ENCODE results near the gene LRCOL1.

LRCOL1 gene

DNA sequence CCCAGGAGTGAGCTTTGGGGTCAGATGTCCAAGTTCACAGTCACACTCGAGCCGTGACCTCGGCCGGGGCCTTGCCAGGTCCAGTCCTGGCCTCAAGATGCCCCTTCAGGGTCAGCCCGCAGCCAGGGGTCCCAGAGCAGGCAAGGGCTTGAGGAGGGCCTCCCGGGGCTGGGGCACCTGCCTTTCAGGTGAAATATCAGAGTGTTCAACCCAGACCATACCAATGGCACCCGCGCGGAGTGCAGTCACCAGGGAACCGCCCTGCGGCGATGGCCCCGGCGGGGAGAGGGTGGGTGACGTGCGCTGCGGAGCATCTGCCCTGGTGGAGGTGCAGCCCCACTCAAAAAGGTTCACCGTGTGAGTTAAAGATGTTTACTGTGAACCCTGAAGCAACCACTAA, 16.9 kb downstream of the LRCOL1 start:
- TF ChIP-seq, protein P1, sequence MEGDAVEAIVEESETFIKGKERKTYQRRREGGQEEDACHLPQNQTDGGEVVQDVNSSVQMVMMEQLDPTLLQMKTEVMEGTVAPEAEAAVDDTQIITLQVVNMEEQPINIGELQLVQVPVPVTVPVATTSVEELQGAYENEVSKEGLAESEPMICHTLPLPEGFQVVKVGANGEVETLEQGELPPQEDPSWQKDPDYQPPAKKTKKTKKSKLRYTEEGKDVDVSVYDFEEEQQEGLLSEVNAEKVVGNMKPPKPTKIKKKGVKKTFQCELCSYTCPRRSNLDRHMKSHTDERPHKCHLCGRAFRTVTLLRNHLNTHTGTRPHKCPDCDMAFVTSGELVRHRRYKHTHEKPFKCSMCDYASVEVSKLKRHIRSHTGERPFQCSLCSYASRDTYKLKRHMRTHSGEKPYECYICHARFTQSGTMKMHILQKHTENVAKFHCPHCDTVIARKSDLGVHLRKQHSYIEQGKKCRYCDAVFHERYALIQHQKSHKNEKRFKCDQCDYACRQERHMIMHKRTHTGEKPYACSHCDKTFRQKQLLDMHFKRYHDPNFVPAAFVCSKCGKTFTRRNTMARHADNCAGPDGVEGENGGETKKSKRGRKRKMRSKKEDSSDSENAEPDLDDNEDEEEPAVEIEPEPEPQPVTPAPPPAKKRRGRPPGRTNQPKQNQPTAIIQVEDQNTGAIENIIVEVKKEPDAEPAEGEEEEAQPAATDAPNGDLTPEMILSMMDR (IDR thresholded peaks at IDR 0.05; ENCODE audit: low read depth, low read length), result no peak
- DNase-seq (ENCODE audit: low read depth in 2 of 2), result no peak
- no peak overlapping the region for H3K4me3 ChIP-seq (replicated peaks in 1 of 2; ENCODE audit: low read depth in 2 of 2, low read length in 2 of 2)

DNA sequence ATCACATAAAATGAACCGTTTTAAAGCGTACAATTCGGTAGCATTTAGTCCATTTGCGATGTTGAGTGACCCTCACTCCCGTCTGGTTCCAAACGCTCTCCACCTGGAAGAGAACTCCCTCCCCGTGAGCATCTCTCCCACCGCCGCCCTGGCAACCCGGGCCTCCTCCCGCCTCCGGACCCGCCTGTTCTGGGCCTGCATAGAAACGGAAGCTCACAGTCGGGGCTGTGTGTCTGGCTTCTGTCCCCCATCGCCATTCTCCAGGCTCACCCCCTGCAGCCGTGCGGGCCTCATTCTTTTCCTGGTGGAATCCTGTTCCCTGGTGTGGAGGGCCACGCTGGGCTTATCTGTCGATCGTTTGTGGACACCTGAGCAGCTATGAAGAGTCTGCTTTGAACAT, 17.3 kb downstream of the LRCOL1 start:
- TF ChIP-seq, protein P1 (IDR thresholded peaks at IDR 0.05; ENCODE audit: low read depth, low read length), result no peak
- DNase-seq (ENCODE audit: low read depth in 2 of 2), result no peak
- H3K4me3 ChIP-seq (replicated peaks in 1 of 2; ENCODE audit: low read depth in 2 of 2, low read length in 2 of 2), result no peak overlapping the region

DNA sequence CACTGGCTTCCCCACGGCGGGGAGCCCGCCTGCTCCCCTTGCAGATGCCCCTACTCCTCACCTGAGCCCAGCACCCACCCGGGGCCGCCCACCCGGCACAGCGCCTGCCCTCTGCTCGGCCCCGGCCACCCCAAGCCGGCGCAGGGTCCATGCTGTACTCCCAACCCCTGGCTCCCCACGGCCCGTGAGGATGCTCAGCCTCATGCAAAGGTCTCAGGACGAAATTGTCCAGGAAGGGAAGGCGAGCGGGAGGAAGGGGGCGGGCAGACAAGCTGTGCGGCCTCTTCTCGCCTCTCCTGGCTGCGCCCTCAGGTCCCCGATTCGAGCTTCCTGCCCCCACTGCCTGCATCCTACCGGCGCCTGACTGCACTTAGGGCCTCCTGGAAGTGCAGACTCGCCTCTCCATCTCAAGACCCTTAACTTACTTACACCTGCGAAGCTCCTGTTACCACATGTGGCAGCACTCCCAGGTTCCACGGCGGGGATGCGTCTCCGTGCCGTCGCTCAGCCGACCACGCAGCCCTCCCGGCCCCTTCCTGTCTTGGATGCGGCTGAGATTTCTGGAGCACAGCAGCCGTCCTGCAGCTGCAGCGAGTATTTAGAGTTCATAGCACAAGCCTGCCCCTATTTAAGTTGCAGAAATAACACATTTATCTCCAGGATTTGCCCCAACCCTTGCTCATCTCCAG, 18.0 kb downstream of the LRCOL1 start:
- no peak for DNase-seq (ENCODE audit: low read depth in 2 of 2)
- no peak overlapping the region for H3K4me3 ChIP-seq (replicated peaks in 1 of 2; ENCODE audit: low read depth in 2 of 2, low read length in 2 of 2)
- TF ChIP-seq, protein P1 (IDR thresholded peaks at IDR 0.05; ENCODE audit: low read depth, low read length), result no peak

DNA sequence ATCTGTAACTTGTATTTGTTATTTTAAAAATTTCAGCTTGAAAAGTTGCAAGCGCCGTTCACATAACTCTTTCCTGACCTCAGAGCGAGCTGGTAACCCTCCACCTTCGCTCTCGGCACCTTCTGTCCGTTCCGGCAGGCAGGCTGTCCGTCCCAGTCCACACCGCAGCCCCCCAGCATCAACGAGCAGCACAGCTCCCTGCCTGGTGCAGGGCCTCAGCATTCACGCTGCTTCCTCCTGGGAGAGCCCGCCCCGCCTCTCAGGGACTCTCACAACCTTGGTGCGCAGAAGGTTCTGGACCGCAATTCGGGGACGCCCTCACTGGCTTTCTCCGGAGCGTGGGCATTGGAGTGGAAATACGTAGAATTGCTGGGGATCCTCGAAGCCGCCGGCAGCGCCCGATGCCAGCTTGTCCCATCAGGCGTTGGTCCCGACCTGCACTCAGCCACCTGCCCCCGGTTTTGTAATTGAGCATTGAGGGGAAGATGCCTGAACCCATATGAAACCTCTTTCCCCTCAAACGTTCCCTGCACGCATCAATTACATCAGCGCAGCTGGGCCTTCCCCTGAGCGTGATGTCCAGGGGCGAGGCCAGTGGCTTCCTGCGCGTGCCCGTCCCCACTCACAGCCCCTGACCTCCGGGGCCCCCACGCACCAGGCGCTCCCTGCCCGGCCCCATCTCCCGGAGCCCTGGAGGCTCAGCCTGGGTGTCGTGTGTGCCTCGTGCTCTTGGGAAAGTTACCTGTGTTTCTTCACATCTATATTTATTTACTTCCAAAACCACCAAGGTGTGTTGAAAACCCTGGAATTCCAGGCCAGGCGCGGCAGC, 19.1 kb downstream of the LRCOL1 start:
- DNase-seq (ENCODE audit: low read depth in 2 of 2), result no peak
- no peak overlapping the region for H3K4me3 ChIP-seq (replicated peaks in 1 of 2; ENCODE audit: low read depth in 2 of 2, low read length in 2 of 2)
- TF ChIP-seq, protein P1 (IDR thresholded peaks at IDR 0.05; ENCODE audit: low read depth, low read length), result no peak

DNA sequence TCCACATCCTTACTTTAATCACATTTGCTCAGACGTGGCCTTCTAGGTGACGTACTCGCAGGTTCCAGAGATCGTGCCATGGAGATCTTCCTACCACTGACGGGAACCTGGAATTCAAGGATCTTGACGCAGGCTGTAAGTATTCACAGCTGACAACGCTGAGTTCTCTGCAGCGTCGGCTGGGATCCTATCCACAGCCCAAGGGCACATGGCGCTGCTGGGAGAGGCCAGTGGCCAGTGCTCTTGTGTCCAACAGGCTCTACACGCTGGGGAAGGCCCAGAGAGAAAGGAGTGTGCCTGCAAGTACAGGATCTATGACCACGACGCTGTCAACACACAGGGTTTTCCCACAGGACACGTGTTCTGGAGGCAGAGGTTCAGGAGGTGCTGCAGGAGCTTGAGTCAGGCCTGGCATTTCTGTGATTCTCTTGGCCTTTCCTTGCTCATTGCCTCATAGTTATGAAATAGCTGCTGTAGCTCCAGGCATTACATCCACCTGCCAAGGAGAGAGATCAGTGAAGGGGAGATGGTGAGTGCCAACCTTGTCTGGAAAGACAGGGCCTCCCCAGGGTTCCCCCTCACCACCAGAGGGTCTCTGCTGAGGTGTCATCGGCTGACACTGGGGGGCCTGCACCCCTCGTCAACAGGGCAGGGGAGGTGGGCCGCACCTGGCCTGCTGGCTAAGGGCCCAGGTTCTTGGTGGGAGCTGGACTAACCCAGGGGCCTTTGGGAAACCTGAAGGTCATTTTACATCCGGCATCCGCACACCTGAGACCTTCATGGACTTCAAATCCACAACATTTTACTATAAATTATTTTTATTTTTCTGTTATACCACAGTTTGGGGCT, 21.3 kb downstream of the LRCOL1 start:
- H3K4me3 ChIP-seq (replicated peaks in 1 of 2; ENCODE audit: low read depth in 2 of 2, low read length in 2 of 2), result no peak overlapping the region
- DNase-seq (ENCODE audit: low read depth in 2 of 2), result no peak

DNA sequence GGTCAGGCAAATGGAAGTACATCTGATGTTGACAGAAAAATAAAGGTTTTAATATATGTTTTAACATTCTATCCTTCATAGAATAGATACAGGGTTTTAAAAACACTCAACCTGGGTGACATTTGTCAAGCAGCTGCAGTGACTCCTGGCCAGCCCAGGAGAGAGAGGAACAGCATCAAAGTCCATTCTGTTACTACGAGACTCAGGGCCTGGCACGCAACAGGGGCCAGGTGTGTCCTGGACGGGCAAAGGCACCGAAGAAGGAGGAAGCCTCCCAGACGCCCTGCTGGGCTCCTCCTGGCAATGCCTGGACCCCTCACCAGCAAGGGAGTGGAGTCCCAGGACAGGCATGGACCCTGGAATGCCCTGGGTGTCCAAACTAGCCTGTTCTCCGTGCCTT, 22.1 kb downstream of the LRCOL1 start:
- H3K4me3 ChIP-seq (replicated peaks in 1 of 2; ENCODE audit: low read depth in 2 of 2, low read length in 2 of 2), result no peak overlapping the region
- DNase-seq (ENCODE audit: low read depth in 2 of 2), result no peak
- TF ChIP-seq, protein P1 (IDR thresholded peaks at IDR 0.05; ENCODE audit: low read depth, low read length), result no peak

More for the DNA sequence above, 21.3 kb downstream of the LRCOL1 start:
- TF ChIP-seq, protein P1 (IDR thresholded peaks at IDR 0.05; ENCODE audit: low read depth, low read length), result no peak

All from cardiac fibroblast (primary cell).